ENCODE measurements around the gene HNRNPUL1.

DNA sequence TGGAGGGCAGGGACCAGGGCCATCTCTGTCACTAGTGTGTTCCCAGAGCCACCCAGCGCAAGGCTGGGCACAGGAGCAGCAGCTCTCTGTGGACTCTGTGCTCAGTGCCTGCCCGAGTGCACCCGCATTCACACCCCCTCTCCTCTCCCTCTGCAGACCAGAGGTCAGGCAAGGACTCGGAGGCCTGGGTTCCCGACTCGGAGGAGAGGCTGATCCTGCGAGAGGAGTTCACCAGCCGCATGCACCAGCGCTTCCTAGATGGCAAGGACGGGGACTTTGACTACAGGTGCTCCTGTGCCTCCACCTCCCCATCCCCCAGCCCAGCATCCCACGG is 56.0 kb downstream of the HNRNPUL1 start:
- TF ChIP-seq POLR2AphosphoS5 (IDR thresholded peaks at IDR 0.05; ENCODE audit: low read depth, low read length) (no peak), TAF1 (IDR thresholded peaks at IDR 0.05; ENCODE audit: borderline replicate concordance, insufficient read depth, low read length) (no peak), SIN3A (IDR thresholded peaks at IDR 0.05; ENCODE audit: borderline replicate concordance, insufficient read depth, low read length) (no peak), FOXP2 (optimal IDR thresholded peaks at IDR 0.05; ENCODE audit: borderline replicate concordance, extremely low read depth, extremely low read length, insufficient read depth) (no peak)
- TF ChIP-seq, protein P1, sequence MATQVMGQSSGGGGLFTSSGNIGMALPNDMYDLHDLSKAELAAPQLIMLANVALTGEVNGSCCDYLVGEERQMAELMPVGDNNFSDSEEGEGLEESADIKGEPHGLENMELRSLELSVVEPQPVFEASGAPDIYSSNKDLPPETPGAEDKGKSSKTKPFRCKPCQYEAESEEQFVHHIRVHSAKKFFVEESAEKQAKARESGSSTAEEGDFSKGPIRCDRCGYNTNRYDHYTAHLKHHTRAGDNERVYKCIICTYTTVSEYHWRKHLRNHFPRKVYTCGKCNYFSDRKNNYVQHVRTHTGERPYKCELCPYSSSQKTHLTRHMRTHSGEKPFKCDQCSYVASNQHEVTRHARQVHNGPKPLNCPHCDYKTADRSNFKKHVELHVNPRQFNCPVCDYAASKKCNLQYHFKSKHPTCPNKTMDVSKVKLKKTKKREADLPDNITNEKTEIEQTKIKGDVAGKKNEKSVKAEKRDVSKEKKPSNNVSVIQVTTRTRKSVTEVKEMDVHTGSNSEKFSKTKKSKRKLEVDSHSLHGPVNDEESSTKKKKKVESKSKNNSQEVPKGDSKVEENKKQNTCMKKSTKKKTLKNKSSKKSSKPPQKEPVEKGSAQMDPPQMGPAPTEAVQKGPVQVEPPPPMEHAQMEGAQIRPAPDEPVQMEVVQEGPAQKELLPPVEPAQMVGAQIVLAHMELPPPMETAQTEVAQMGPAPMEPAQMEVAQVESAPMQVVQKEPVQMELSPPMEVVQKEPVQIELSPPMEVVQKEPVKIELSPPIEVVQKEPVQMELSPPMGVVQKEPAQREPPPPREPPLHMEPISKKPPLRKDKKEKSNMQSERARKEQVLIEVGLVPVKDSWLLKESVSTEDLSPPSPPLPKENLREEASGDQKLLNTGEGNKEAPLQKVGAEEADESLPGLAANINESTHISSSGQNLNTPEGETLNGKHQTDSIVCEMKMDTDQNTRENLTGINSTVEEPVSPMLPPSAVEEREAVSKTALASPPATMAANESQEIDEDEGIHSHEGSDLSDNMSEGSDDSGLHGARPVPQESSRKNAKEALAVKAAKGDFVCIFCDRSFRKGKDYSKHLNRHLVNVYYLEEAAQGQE (IDR thresholded peaks at IDR 0.05; ENCODE audit: insufficient read depth in 1 of 2, low read depth in 2 of 2, low read length in 2 of 2), result no peak
